Astrocyte (in vitro differentiated cells and primary cell): Measurements from ENCODE around the gene DOK5. TPM values are rescaled to one million over a fixed set of nuclear protein-coding genes. Genes with fewer than 3 reads are reported as not detected.

Source experiments
- DNase-seq: peaks from one replicate; pipeline ENCODE4 v3.0.0-alpha.2; 2010; ENCODE audit warnings: low read depth
- FAIRE-seq: peaks from 2 replicates; lab custom pipeline; 2011; peaks lifted over from hg19 to GRCh38; lab: Jason Lieb, UNC
- H2AFZ ChIP-seq: 2 replicates; pipeline ENCODE4 v1.6.0; 2012; ENCODE audit warnings: low read depth, low read length, inconsistent platforms
- H3K27ac ChIP-seq: 2 replicates; pipeline ENCODE4 v1.5.1; 2011; ENCODE audit warnings: low read depth, low read length, inconsistent platforms
- H3K27me3 ChIP-seq: 2 replicates; pipeline ENCODE4 v1.6.0; 2011; ENCODE audit warnings: low read length, inconsistent platforms; ENCODE audit not compliant: insufficient read depth
- H3K36me3 ChIP-seq: 2 replicates; pipeline ENCODE4 v1.5.1; 2011; ENCODE audit warnings: low read length, inconsistent platforms; ENCODE audit not compliant: insufficient read depth
- H3K4me1 ChIP-seq: 2 replicates; pipeline ENCODE4 v1.5.1; 2011; ENCODE audit warnings: low read length, inconsistent platforms; ENCODE audit not compliant: insufficient read depth
- H3K4me2 ChIP-seq: 2 replicates; pipeline ENCODE4 v1.6.0; 2012; ENCODE audit warnings: low read length, inconsistent platforms
- H3K4me3 ChIP-seq: 2 replicates; pipeline ENCODE4 v1.5.1; 2011; ENCODE audit warnings: low read depth, mild to moderate bottlenecking, low read length, inconsistent platforms; ENCODE audit not compliant: insufficient read depth
- H3K79me2 ChIP-seq: 2 replicates; pipeline ENCODE4 v1.6.0; 2012; ENCODE audit warnings: mild to moderate bottlenecking, low read length, inconsistent platforms; ENCODE audit not compliant: insufficient read depth
- H3K9ac ChIP-seq: 2 replicates; pipeline ENCODE4 v1.6.0; 2012; ENCODE audit warnings: mild to moderate bottlenecking, low read length, inconsistent platforms
- H3K9me3 ChIP-seq: 2 replicates; pipeline ENCODE4 v1.5.1; 2012; ENCODE audit warnings: low read depth, mild to moderate bottlenecking, low read length, inconsistent platforms; ENCODE audit not compliant: insufficient read depth
- H4K20me1 ChIP-seq: 2 replicates; pipeline ENCODE4 v1.6.0; 2012; ENCODE audit warnings: low read length, inconsistent platforms; ENCODE audit not compliant: insufficient read depth
- H3K27ac Mint-ChIP-seq: one replicate; pipeline ENCODE4 v1.8.0; 2021; ENCODE audit warnings: mild to moderate bottlenecking, mixed read lengths; ENCODE audit not compliant: unreplicated experiment
- H3K27me3 Mint-ChIP-seq: one replicate; pipeline ENCODE4 v1.8.0; 2021; ENCODE audit warnings: low read depth, mixed read lengths; ENCODE audit not compliant: unreplicated experiment
- H3K36me3 Mint-ChIP-seq: one replicate; pipeline ENCODE4 v1.8.0; 2021; ENCODE audit warnings: low read depth, mixed read lengths; ENCODE audit not compliant: unreplicated experiment
- H3K4me1 Mint-ChIP-seq: one replicate; pipeline ENCODE4 v1.8.0; 2021; ENCODE audit warnings: low read depth, mixed read lengths; ENCODE audit not compliant: unreplicated experiment
- H3K4me3 Mint-ChIP-seq: one replicate; pipeline ENCODE4 v1.8.0; 2021; ENCODE audit warnings: mild to moderate bottlenecking, moderate library complexity, mixed read lengths; ENCODE audit not compliant: unreplicated experiment
- H3K9me3 Mint-ChIP-seq: one replicate; pipeline ENCODE4 v1.8.0; 2021; ENCODE audit warnings: mild to moderate bottlenecking, mixed read lengths; ENCODE audit not compliant: unreplicated experiment
- EZH2 ChIP-seq: IDR thresholded peaks from 2 replicates; pipeline ENCODE4 v1.6.1; 2012; ENCODE audit warnings: mild to moderate bottlenecking, low read length, inconsistent platforms; ENCODE audit not compliant: insufficient read depth
- total RNA-seq: library from RNA; stranded (reverse); gene quantifications from 2 replicates; pipeline ENCODE4 v1.2.1, GENCODE V29; 2021
- TF ChIP-seq, protein P1 (sequence below): IDR thresholded peaks from 2 replicates; pipeline ENCODE4 v1.5.1; 2011; ENCODE audit warnings: low read depth, mild to moderate bottlenecking, inconsistent platforms, low read length, moderate library complexity; ENCODE audit not compliant: insufficient read depth

Gene DOK5
- total RNA-seq, 1 donor from 2014 or later: 1.2 TPM

- TF ChIP-seq, protein P1, sequence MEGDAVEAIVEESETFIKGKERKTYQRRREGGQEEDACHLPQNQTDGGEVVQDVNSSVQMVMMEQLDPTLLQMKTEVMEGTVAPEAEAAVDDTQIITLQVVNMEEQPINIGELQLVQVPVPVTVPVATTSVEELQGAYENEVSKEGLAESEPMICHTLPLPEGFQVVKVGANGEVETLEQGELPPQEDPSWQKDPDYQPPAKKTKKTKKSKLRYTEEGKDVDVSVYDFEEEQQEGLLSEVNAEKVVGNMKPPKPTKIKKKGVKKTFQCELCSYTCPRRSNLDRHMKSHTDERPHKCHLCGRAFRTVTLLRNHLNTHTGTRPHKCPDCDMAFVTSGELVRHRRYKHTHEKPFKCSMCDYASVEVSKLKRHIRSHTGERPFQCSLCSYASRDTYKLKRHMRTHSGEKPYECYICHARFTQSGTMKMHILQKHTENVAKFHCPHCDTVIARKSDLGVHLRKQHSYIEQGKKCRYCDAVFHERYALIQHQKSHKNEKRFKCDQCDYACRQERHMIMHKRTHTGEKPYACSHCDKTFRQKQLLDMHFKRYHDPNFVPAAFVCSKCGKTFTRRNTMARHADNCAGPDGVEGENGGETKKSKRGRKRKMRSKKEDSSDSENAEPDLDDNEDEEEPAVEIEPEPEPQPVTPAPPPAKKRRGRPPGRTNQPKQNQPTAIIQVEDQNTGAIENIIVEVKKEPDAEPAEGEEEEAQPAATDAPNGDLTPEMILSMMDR: no peak
- Histone ChIP-seq H3K36me3 (no peaks in the 10 kb centered on the region), H3K27me3 (no peaks in the 10 kb centered on the region), H3K4me1 (no peaks in the 10 kb centered on the region), H3K4me2 (no peak overlapping the region), H3K4me3 (no peak overlapping the region), H4K20me1 (no peaks in the 10 kb centered on the region), H3K9ac (no peak overlapping the region), H3K79me2 (no peaks in the 10 kb centered on the region), H3K9me3 (no peaks in the 10 kb centered on the region), H2AFZ (no peak overlapping the region), H3K27ac (no peak overlapping the region)
- DNase-seq (peak; percentile 27), FAIRE-seq (no peak)
- Mint-ChIP-seq H3K4me3 (no peak overlapping the region), H3K4me1 (no peaks in the 10 kb centered on the region), H3K27me3 (no peaks in the 10 kb centered on the region), H3K9me3 (peaks cover 14% of the 10 kb centered on the region), H3K27ac (no peak overlapping the region), H3K36me3 (no peaks in the 10 kb centered on the region)
Observed at GRCh38 chr20:54539521-54540046, 64.2 kb downstream of the DOK5 start.

DNA sequence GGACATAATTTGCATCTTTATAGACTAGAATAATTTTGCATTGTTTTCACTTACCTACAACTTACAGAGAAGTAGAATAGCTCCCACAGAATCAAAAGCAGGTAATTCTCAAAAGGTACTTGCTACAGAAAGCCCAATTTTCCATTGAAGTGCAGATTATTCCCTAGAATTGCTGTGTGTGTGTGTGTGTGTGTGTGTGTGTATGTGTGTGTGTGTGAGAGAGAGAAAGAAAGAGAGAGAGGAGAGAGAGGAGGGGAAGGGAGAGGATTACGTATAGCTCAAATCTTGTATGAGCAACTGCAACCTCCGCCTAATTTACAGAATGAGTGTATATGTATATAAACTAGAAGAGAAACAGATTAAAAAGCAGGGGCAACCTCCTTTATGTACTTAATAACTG lies 68.0 kb downstream of the DOK5 start:
- Histone ChIP-seq H3K4me1 (peaks cover 12% of the 10 kb centered on the region), H3K27me3 (no peaks in the 10 kb centered on the region), H4K20me1 (no peaks in the 10 kb centered on the region), H3K4me2 (no peak overlapping the region), H3K9me3 (no peaks in the 10 kb centered on the region), H3K4me3 (no peak overlapping the region), H3K36me3 (no peaks in the 10 kb centered on the region), H3K9ac (no peak overlapping the region), H3K79me2 (no peaks in the 10 kb centered on the region), H2AFZ (no peak overlapping the region), H3K27ac (no peak overlapping the region)
- TF ChIP-seq EZH2: no peak
- TF ChIP-seq, protein P1: no peak
- Mint-ChIP-seq H3K36me3 (no peaks in the 10 kb centered on the region), H3K9me3 (peaks cover 8% of the 10 kb centered on the region), H3K27me3 (no peaks in the 10 kb centered on the region), H3K27ac (no peak overlapping the region), H3K4me1 (no peaks in the 10 kb centered on the region), H3K4me3 (no peak overlapping the region)
- DNase-seq: no peak
- FAIRE-seq: no peak

DNA sequence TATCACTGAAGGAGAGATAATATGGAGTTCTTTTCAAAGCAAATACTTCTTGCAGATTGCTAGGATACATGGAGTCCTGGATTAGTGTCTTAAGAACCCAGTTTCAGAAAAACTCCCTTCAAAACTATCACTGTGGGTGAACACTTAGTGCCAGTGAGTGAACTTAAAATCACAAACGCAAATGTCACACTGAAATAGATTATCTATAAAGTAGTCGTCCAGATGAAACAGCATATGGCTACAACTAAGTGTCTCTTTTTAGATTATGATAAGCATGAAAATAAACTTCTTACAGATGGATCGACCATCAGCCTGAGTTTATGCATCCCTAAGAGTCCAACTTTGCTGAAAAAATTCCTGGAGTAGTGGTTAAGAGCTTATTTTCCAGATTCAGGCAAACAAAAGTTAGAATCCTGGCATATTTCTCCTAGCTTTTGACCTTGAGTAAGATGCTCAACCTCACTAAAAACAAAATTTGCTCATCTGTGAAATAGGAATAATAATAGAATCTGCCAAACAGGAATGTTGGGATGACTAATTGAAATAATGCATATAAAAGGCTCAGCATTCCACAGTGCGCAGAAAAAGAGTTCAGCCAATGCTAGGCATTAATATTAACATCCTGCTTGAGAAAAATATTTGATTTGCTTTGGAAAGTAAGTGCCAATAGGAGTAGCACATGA lies 70.4 kb downstream of the DOK5 start:
- Mint-ChIP-seq H3K27me3 (no peaks in the 10 kb centered on the region), H3K4me3 (no peak overlapping the region), H3K27ac (no peak overlapping the region), H3K9me3 (peaks cover 4% of the 10 kb centered on the region), H3K4me1 (peaks cover 2% of the 10 kb centered on the region), H3K36me3 (no peaks in the 10 kb centered on the region)
- FAIRE-seq: no peak
- Histone ChIP-seq H2AFZ (no peak overlapping the region), H3K4me1 (peaks cover 12% of the 10 kb centered on the region), H3K9ac (no peak overlapping the region), H3K4me2 (peak overlapping the region; percentile 14), H3K79me2 (no peaks in the 10 kb centered on the region), H3K4me3 (no peak overlapping the region), H4K20me1 (no peaks in the 10 kb centered on the region), H3K9me3 (no peaks in the 10 kb centered on the region), H3K27me3 (no peaks in the 10 kb centered on the region), H3K27ac (peak overlapping the region; percentile 22), H3K36me3 (no peaks in the 10 kb centered on the region)
- peak; percentile 74 for DNase-seq
- TF ChIP-seq, protein P1: no peak
- TF ChIP-seq EZH2: no peak
